ENCODE results near the gene COL27A1. TPM values are rescaled to one million over a fixed set of nuclear protein-coding genes. Genes with fewer than 3 reads are reported as not detected.
"Not testable (repeated sequence)": the region's sequence is repeated elsewhere in the genome, so short reads cannot be mapped to it uniquely, and the experiment has no call there.

COL27A1 gene
- total RNA-seq, 1 donor from 2014 or later = 65.1 TPM

DNA sequence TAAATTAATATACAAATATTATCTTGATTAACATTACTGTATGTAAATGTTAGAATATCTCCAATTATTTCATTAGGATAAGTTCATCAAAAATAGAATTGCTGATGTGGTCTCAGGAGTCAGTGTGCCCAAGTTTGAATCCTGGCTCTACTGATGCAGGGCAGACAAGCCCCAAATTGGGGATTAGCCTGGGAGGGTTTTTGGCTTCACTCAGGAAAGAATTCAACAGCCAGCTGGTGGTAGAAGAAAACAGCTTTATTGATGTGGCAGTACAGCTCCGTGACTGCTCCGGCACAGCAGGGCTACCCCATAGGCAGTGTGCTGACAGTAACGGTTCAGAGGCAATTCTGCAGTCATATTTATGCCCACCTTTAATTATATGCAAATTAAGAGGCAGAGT is 32.5 kb downstream of the COL27A1 start:
- Mint-ChIP-seq H3K27ac (no peak overlapping the region), H3K4me3 (no peak overlapping the region)

DNA sequence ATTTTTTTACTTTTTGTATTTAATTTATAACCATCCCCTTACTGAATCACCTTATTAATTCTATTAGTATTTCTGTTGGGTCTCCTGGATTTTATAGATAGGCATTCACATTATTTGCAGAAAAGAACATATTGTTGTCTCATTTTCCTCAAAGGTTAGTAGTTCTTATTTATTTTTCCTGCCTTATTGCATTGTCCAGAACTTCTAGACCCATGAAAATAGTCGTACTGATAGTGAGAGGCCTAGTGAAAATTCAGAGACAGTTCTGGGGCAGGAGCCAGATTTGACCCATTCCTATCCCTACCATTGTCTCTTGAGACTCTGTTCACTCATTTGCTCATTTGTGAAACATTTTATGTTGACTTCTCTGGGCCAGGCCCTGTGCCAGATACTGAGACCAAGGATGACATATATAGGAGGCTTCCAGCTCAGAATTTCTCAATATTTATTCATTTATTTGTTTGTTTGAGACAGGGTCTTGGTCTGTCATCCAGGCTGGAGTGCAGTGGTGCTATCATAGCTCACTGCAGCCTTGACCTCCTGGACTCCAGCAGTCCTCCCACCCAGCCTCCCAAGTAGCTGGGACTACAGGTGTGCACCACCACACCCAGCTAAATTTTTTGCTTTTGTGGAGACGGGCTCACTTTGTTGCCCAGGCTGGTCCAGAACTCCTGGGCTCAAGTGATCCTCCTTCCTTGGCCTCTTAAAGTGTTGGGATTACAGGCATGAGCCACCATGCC is 34.7 kb downstream of the COL27A1 start:
- no peak overlapping the region for H3K27ac Mint-ChIP-seq
- H3K27me3 Mint-ChIP-seq = no peaks in the 10 kb centered on the region
- H3K4me3 Mint-ChIP-seq = no peak overlapping the region
- peaks cover 38% of the 10 kb centered on the region for H3K36me3 Mint-ChIP-seq
- no peaks in the 10 kb centered on the region for H3K4me1 Mint-ChIP-seq (ENCODE audit: unreplicated experiment)
- DNase-seq (ENCODE audit: extremely low spot score, unreplicated experiment) = no peak
- TF ChIP-seq, protein P1, sequence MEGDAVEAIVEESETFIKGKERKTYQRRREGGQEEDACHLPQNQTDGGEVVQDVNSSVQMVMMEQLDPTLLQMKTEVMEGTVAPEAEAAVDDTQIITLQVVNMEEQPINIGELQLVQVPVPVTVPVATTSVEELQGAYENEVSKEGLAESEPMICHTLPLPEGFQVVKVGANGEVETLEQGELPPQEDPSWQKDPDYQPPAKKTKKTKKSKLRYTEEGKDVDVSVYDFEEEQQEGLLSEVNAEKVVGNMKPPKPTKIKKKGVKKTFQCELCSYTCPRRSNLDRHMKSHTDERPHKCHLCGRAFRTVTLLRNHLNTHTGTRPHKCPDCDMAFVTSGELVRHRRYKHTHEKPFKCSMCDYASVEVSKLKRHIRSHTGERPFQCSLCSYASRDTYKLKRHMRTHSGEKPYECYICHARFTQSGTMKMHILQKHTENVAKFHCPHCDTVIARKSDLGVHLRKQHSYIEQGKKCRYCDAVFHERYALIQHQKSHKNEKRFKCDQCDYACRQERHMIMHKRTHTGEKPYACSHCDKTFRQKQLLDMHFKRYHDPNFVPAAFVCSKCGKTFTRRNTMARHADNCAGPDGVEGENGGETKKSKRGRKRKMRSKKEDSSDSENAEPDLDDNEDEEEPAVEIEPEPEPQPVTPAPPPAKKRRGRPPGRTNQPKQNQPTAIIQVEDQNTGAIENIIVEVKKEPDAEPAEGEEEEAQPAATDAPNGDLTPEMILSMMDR (conservative IDR thresholded peaks at IDR 0.05) = no peak
- H3K9me3 Mint-ChIP-seq = peaks cover 4% of the 10 kb centered on the region

More for the DNA sequence above, 32.5 kb downstream of the COL27A1 start:
- Mint-ChIP-seq H3K27me3 (no peaks in the 10 kb centered on the region), H3K9me3 (peaks cover 4% of the 10 kb centered on the region), H3K4me1 (ENCODE audit: unreplicated experiment) (no peaks in the 10 kb centered on the region), H3K36me3 (peaks cover 32% of the 10 kb centered on the region)
- TF ChIP-seq, protein P1 (conservative IDR thresholded peaks at IDR 0.05) = no peak
- no peak for DNase-seq (ENCODE audit: extremely low spot score, unreplicated experiment)

DNA sequence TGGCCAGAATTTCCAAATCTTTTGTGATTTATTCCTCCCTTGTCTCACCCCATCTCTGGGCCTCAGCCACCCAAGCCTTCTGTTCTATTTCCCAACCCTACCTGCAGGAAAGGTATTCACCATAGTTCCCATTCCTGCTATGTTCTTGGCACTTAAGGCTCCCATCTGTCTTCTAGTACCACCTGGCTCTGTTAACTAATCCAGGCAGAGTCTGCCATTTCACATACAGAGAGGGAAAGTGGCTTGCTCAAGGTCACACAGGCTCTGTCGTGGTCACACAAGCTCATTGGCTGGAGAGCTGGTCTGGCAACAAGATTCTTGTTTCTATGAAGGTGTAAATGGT is 35.2 kb downstream of the COL27A1 start:
- Mint-ChIP-seq H3K9me3 (peaks cover 4% of the 10 kb centered on the region), H3K27me3 (no peaks in the 10 kb centered on the region), H3K4me1 (ENCODE audit: unreplicated experiment) (no peaks in the 10 kb centered on the region), H3K4me3 (no peak overlapping the region), H3K36me3 (peaks cover 38% of the 10 kb centered on the region), H3K27ac (no peak overlapping the region)
- TF ChIP-seq, protein P1 (conservative IDR thresholded peaks at IDR 0.05) = no peak
- DNase-seq (ENCODE audit: extremely low spot score, unreplicated experiment) = no peak

- peaks cover 34% of the 10 kb centered on the region for H3K36me3 Mint-ChIP-seq
- not testable (repeated sequence) for H3K4me3 Mint-ChIP-seq
Observed at GRCh38 chr9:114191402-114191801, 36.1 kb downstream of the COL27A1 start.

DNA sequence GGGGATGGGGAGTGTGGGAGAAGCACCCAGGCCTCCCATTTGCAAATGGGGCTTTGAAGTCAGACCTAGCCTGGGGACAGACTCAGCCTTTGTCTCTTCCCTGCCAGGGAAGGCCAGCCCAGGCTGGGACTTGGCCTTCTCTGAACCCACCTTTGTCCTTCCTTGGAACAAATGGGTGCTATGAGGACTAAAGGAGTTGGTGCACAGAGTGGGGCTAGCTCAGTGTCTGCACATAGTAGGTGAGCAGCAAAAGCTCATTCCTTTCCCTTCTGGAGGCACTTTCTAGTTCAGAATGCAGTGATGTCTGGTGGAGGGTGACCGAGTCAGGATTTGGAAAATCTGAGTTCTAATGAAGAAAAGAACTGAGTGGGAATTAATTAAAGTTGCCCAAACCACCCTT is 37.2 kb downstream of the COL27A1 start:
- H3K27ac Mint-ChIP-seq = no peak overlapping the region

More at GRCh38 chr9:114191402-114191801, 36.1 kb downstream of the COL27A1 start:
- not testable (repeated sequence) for H3K27me3 Mint-ChIP-seq; DNase-seq (ENCODE audit: extremely low spot score, unreplicated experiment); H3K4me1 Mint-ChIP-seq (ENCODE audit: unreplicated experiment); H3K27ac Mint-ChIP-seq; H3K9me3 Mint-ChIP-seq

GRCh38 chr9:114193090-114193489 is 37.8 kb downstream of the COL27A1 start:
- peaks cover 25% of the 10 kb centered on the region for H3K36me3 Mint-ChIP-seq
- TF ChIP-seq, protein P1 (conservative IDR thresholded peaks at IDR 0.05) = no peak
- no peak overlapping the region for H3K27ac Mint-ChIP-seq
- no peaks in the 10 kb centered on the region for H3K27me3 Mint-ChIP-seq
- H3K4me3 Mint-ChIP-seq = no peak overlapping the region
- H3K4me1 Mint-ChIP-seq (ENCODE audit: unreplicated experiment) = no peaks in the 10 kb centered on the region
- no peak for DNase-seq (ENCODE audit: extremely low spot score, unreplicated experiment)
- peaks cover 4% of the 10 kb centered on the region for H3K9me3 Mint-ChIP-seq

More for the DNA sequence above, 37.2 kb downstream of the COL27A1 start:
- no peaks in the 10 kb centered on the region for H3K4me1 Mint-ChIP-seq (ENCODE audit: unreplicated experiment)
- H3K27me3 Mint-ChIP-seq = no peaks in the 10 kb centered on the region
- peaks cover 26% of the 10 kb centered on the region for H3K36me3 Mint-ChIP-seq
- TF ChIP-seq, protein P1 (conservative IDR thresholded peaks at IDR 0.05) = no peak
- peaks cover 4% of the 10 kb centered on the region for H3K9me3 Mint-ChIP-seq
- H3K4me3 Mint-ChIP-seq = no peak overlapping the region
- DNase-seq (ENCODE audit: extremely low spot score, unreplicated experiment) = no peak

All from type B pancreatic cell (in vitro differentiated cells).